HUDEP-2 (cell line): ENCODE measurements around the gene ABITRAM.

ENCODE experiments used
- DNase-seq, 76 experiments: peaks; one replicate each; lab custom pipeline; 2025; ENCODE audit not compliant: unreplicated experiment in 76 of 76; lab: John Stamatoyannopoulos, UW

The ABITRAM gene

GRCh38 chr9:108980893-108981292 is 46.7 kb downstream of the ABITRAM start:
- no peak for DNase-seq

- no peak for DNase-seq
These were observed 49.7 kb downstream of the ABITRAM start for GRCh38 chr9:108983885-108984284.
